ENCODE results near the gene POP7.

The POP7 gene

GRCh38 chr7:100689230-100690135, 16.4 kb upstream of the POP7 start:
- H3K9me2 ChIP-seq (replicated peaks; ENCODE audit: control insufficient read depth, low read length), result no peaks in the 10 kb centered on the region
- H3K36me3 ChIP-seq (ENCODE audit: control insufficient read depth, low read length), result peaks cover 82% of the 10 kb centered on the region
- no peaks in the 10 kb centered on the region for H3K9me3 ChIP-seq (ENCODE audit: control insufficient read depth, insufficient read depth, low read length)
- no peak overlapping the region for H3K4me2 ChIP-seq (ENCODE audit: low read length)
- peaks cover 33% of the 10 kb centered on the region for H4K20me1 ChIP-seq (ENCODE audit: control insufficient read depth, insufficient read depth, low read depth, low read length)
- H3F3A ChIP-seq (ENCODE audit: control insufficient read depth, insufficient read depth), result peaks cover 3% of the 10 kb centered on the region
- no peak overlapping the region for H3K27ac ChIP-seq (ENCODE audit: low read depth, low read length)
- no peaks in the 10 kb centered on the region for H3K27me3 ChIP-seq (ENCODE audit: control insufficient read depth, low read length)
- H3K79me2 ChIP-seq (ENCODE audit: control insufficient read depth, low read length), result peaks cover 62% of the 10 kb centered on the region
- H3K4me1 ChIP-seq (ENCODE audit: control insufficient read depth, low read length), result peaks cover 31% of the 10 kb centered on the region
- H3K4me3 ChIP-seq (ENCODE audit: low read length), result no peak overlapping the region
- TF ChIP-seq EZH2phosphoT487 (IDR thresholded peaks at IDR 0.05; ENCODE audit: borderline replicate concordance, low read length), result no peak
- TF ChIP-seq, protein P1, sequence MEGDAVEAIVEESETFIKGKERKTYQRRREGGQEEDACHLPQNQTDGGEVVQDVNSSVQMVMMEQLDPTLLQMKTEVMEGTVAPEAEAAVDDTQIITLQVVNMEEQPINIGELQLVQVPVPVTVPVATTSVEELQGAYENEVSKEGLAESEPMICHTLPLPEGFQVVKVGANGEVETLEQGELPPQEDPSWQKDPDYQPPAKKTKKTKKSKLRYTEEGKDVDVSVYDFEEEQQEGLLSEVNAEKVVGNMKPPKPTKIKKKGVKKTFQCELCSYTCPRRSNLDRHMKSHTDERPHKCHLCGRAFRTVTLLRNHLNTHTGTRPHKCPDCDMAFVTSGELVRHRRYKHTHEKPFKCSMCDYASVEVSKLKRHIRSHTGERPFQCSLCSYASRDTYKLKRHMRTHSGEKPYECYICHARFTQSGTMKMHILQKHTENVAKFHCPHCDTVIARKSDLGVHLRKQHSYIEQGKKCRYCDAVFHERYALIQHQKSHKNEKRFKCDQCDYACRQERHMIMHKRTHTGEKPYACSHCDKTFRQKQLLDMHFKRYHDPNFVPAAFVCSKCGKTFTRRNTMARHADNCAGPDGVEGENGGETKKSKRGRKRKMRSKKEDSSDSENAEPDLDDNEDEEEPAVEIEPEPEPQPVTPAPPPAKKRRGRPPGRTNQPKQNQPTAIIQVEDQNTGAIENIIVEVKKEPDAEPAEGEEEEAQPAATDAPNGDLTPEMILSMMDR (IDR thresholded peaks at IDR 0.05; ENCODE audit: low read depth, low read length, poor library complexity, severe bottlenecking), result no peak

DNA sequence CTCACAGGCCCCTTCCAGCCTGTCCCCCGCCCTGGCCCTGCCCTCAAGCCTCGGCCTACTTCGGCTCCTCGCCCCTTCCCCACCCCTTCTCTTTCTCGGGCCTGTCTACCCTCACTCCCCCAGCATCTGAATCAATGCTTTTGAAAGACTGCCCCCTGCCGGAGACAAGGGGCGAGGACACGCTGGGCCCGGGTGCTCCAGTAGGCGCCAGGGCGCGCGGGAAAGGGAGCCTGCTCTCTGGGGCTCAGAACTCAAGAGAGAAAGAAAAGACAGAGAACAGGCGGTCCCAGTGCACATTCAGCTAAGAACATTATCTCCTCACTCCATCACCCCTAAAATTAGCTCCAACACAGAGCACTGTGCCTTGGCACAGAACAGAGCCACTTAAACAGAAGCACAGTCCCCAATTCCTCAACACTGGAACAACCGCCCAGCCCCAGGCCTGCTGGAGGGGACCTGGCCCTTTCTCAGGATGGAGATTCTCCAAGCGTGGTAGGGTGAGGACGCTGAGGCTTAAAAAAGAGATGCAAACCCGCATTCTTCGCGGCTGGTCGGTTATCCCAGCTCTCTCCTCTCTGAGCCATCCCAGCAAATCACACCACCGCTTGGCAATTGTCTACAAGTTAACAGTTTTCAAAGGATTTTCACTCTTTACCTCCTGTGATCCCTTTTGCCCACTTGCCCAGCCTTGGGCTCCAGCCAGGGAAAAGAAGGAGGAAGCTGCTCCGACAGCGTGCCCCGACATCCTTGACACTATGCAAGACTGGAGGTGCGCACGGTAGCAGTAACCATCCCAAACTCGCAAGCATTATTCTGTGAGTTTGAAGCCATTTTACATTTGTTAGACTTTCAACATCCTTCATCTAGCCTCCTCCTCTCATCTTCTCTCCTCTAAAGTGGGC, 14.0 kb upstream of the POP7 start:
- no peaks in the 10 kb centered on the region for H3K9me2 ChIP-seq (replicated peaks; ENCODE audit: control insufficient read depth, low read length)
- H3K4me3 ChIP-seq (ENCODE audit: low read length), result peak overlapping the region; percentile 87
- peak overlapping the region; percentile 32 for H3K27ac ChIP-seq (ENCODE audit: low read depth, low read length)
- TF ChIP-seq, protein P1 (IDR thresholded peaks at IDR 0.05; ENCODE audit: low read depth, low read length, poor library complexity, severe bottlenecking), result peak; percentile 99
- TF ChIP-seq EZH2phosphoT487 (IDR thresholded peaks at IDR 0.05; ENCODE audit: borderline replicate concordance, low read length), result no peak
- H3K36me3 ChIP-seq (ENCODE audit: control insufficient read depth, low read length), result peaks cover 58% of the 10 kb centered on the region
- H3K27me3 ChIP-seq (ENCODE audit: control insufficient read depth, low read length), result peaks cover 18% of the 10 kb centered on the region
- peaks cover 19% of the 10 kb centered on the region for H3F3A ChIP-seq (ENCODE audit: control insufficient read depth, insufficient read depth)
- H3K4me2 ChIP-seq (ENCODE audit: low read length), result peak overlapping the region; percentile 79
- peaks cover 62% of the 10 kb centered on the region for H3K79me2 ChIP-seq (ENCODE audit: control insufficient read depth, low read length)
- H3K9me3 ChIP-seq (ENCODE audit: control insufficient read depth, insufficient read depth, low read length), result no peaks in the 10 kb centered on the region
- H4K20me1 ChIP-seq (ENCODE audit: control insufficient read depth, insufficient read depth, low read depth, low read length), result peaks cover 33% of the 10 kb centered on the region
- peaks cover 47% of the 10 kb centered on the region for H3K4me1 ChIP-seq (ENCODE audit: control insufficient read depth, low read length)

GRCh38 chr7:100692578-100692961, 13.4 kb upstream of the POP7 start:
- Histone ChIP-seq H3K9me3 (ENCODE audit: control insufficient read depth, insufficient read depth, low read length) (no peaks in the 10 kb centered on the region), H3K36me3 (ENCODE audit: control insufficient read depth, low read length) (peaks cover 52% of the 10 kb centered on the region), H4K20me1 (ENCODE audit: control insufficient read depth, insufficient read depth, low read depth, low read length) (peaks cover 33% of the 10 kb centered on the region), H3K4me3 (ENCODE audit: low read length) (peak overlapping the region; percentile 87), H3K4me2 (ENCODE audit: low read length) (peak overlapping the region; percentile 79), H3K9me2 (replicated peaks; ENCODE audit: control insufficient read depth, low read length) (no peaks in the 10 kb centered on the region), H3K27me3 (ENCODE audit: control insufficient read depth, low read length) (peaks cover 25% of the 10 kb centered on the region), H3K27ac (ENCODE audit: low read depth, low read length) (peak overlapping the region; percentile 32; the same call in 1 of the 2 replicates), H3F3A (ENCODE audit: control insufficient read depth, insufficient read depth) (peaks cover 19% of the 10 kb centered on the region), H3K4me1 (ENCODE audit: control insufficient read depth, low read length) (peaks cover 47% of the 10 kb centered on the region), H3K79me2 (ENCODE audit: control insufficient read depth, low read length) (peaks cover 62% of the 10 kb centered on the region)
- TF ChIP-seq, protein P1 (IDR thresholded peaks at IDR 0.05; ENCODE audit: low read depth, low read length, poor library complexity, severe bottlenecking), result no peak
- TF ChIP-seq EZH2phosphoT487 (IDR thresholded peaks at IDR 0.05; ENCODE audit: borderline replicate concordance, low read length), result no peak

Measured in DOHH2 (cell line).